Prostate gland (tissue), 2 donors: Measurements from ENCODE around the gene IDUA. TPM values are rescaled to one million over a fixed set of nuclear protein-coding genes. Genes with fewer than 3 reads are reported as not detected.

Source experiments
- DNase-seq: peaks from one replicate; pipeline ENCODE4 v3.0.0-alpha.2; 2019; ENCODE audit warnings: low spot score
- H3K27ac ChIP-seq, 2 donors: fragments of 200-600 bp; sonication (generic); 2 replicates each; pipeline ENCODE4 v1.5.1; 2017 to 2019
- H3K27me3 ChIP-seq: fragments of 200-600 bp; sonication (generic); replicated peaks from 2 replicates; pipeline ENCODE4 v1.5.1; 2019; ENCODE audit not compliant: insufficient read depth
- H3K36me3 ChIP-seq, 2 donors: fragments of 200-600 bp; sonication (generic); 1 replicate in 1 of 2; 2 replicates in 1 of 2; pipeline versions ENCODE4 v1.5.1 to v1.8.1; 2017 to 2019
- H3K4me1 ChIP-seq: fragments of 200-600 bp; sonication (generic); replicated peaks from 2 replicates; pipeline ENCODE4 v1.5.1; 2019
- H3K4me3 ChIP-seq, 2 donors: fragments of 200-600 bp; sonication (generic); 2 replicates each; pipeline ENCODE4 v1.5.1; 2017 to 2019
- H3K9me3 ChIP-seq: fragments of 200-600 bp; sonication (generic); 2 replicates; pipeline ENCODE4 v1.5.1; 2017
- CTCF ChIP-seq, 4 experiments: fragments of 200-600 bp in 2 of 4; fragments of 450-650 bp in 2 of 4; sonication (generic) in 2 of 4; IDR thresholded peaks; 1 replicate in 3 of 4; 2 replicates in 1 of 4; pipeline ENCODE4 v1.5.1; 2016 to 2019; ENCODE audit warnings: antibody characterized with exemption in 4 of 4, mild to moderate bottlenecking in 2 of 4, moderate library complexity in 2 of 4
- POLR2A ChIP-seq: fragments of 450-650 bp; IDR thresholded peaks from one replicate; pipeline ENCODE4 v1.6.1; 2016; ENCODE audit warnings: antibody characterized with exemption, mild to moderate bottlenecking
- POLR2AphosphoS5 ChIP-seq: sonication (generic); formaldehyde crosslinking; IDR thresholded peaks from one replicate; pipeline ENCODE4 v1.6.1; 2017; ENCODE audit warnings: antibody characterized with exemption
- WGBS: methylation state at CpG from one replicate; pipeline ENCODE4 v1.1.5; 2018; 5-methylcytosine and 5-hydroxymethylcytosine counted together
- intact Hi-C: fragments of 100-400 bp; cut with DNase I; formaldehyde crosslinking; loops from one replicate; pipeline ENCODE4 v1.14.2; 2022
- total RNA-seq, 2 donors: library from RNA; depleted of rRNA; stranded (reverse); fragments of >200 nt; gene quantifications; one replicate each; pipeline ENCODE4 v1.1.0, GENCODE V29; 2016

Gene IDUA
- total RNA-seq, 2 donors from 2014 or later: 53.6 to 56.8 TPM

- no peak for DNase-seq
- H3K27me3 ChIP-seq: no peaks in the 10 kb centered on the region
- no peaks in the 10 kb centered on the region for H3K4me1 ChIP-seq
- 79% methylated on average over 14 of the region's 16 CpGs for WGBS
- no peak for TF ChIP-seq POLR2A
- TF ChIP-seq POLR2AphosphoS5: no peak
- TF ChIP-seq CTCF (IDR thresholded peaks at IDR 0.05): no peak
- intact Hi-C loops: no loop called here
- no peaks in the 10 kb centered on the region for H3K9me3 ChIP-seq
- no peak overlapping the region for H3K27ac ChIP-seq
- no peaks in the 10 kb centered on the region for H3K36me3 ChIP-seq
- no peak overlapping the region for H3K4me3 ChIP-seq
Observed at GRCh38 chr4:1030559-1030958, 43.7 kb downstream of the IDUA start.

- H3K4me1 ChIP-seq: no peaks in the 10 kb centered on the region
- no peaks in the 10 kb centered on the region for H3K36me3 ChIP-seq
- WGBS: 95% methylated on average over 8 of the region's 8 CpGs
- intact Hi-C loops: no loop called here
- H3K27ac ChIP-seq: no peak overlapping the region
- no peak overlapping the region for H3K4me3 ChIP-seq
- no peak for DNase-seq
- TF ChIP-seq POLR2A: no peak
- no peak for TF ChIP-seq POLR2AphosphoS5
- TF ChIP-seq CTCF (IDR thresholded peaks at IDR 0.05): no peak
- H3K9me3 ChIP-seq: no peaks in the 10 kb centered on the region
- no peaks in the 10 kb centered on the region for H3K27me3 ChIP-seq
Observed at GRCh38 chr4:1031346-1031745, 44.5 kb downstream of the IDUA start.

GRCh38 chr4:1031956-1032795, 45.3 kb downstream of the IDUA start:
- no peaks in the 10 kb centered on the region for H3K36me3 ChIP-seq
- intact Hi-C loops: no loop called here
- no peak overlapping the region for H3K4me3 ChIP-seq
- no peak overlapping the region for H3K27ac ChIP-seq
- TF ChIP-seq CTCF (IDR thresholded peaks at IDR 0.05) (peak in 1 of 4 experiments; percentile 19), POLR2A (no peak)
- no peaks in the 10 kb centered on the region for H3K4me1 ChIP-seq
- no peaks in the 10 kb centered on the region for H3K27me3 ChIP-seq
- 65% methylated on average over 28 of the region's 37 CpGs for WGBS
- no peak for DNase-seq
- no peaks in the 10 kb centered on the region for H3K9me3 ChIP-seq

- intact Hi-C loops: no loop called here
- Histone ChIP-seq H3K9me3 (no peaks in the 10 kb centered on the region), H3K4me1 (no peaks in the 10 kb centered on the region), H3K27ac (no peak overlapping the region), H3K27me3 (no peaks in the 10 kb centered on the region), H3K36me3 (no peaks in the 10 kb centered on the region), H3K4me3 (no peak overlapping the region)
- 86% methylated on average over 8 of the region's 10 CpGs for WGBS
- DNase-seq: no peak
- TF ChIP-seq POLR2AphosphoS5 (no peak), POLR2A (no peak), CTCF (IDR thresholded peaks at IDR 0.05) (no peak)
Observed at GRCh38 chr4:1032861-1033260, 46.0 kb downstream of the IDUA start.
